MM.1S (cell line): Measurements from ENCODE around the gene WIPI1.
A peak's percentile ranks its signal among the peaks of the same experiment; 100 is the strongest.
"Not testable (repeated sequence)": the region's sequence is repeated elsewhere in the genome, so short reads cannot be mapped to it uniquely, and the experiment has no call there.

Experiments
- DNase-seq: peaks from one replicate; pipeline ENCODE4 v3.0.0-alpha.2; 2015
- H2AFZ ChIP-seq: fragments of 300-600 bp; sonication (generic); 2 replicates; pipeline ENCODE4 v1.6.0; 2016; ENCODE audit warnings: antibody characterized with exemption, low read length
- H3F3A ChIP-seq: fragments of 300-600 bp; sonication (generic); 2 replicates; pipeline ENCODE4 v1.6.1; 2016; ENCODE audit warnings: mild to moderate bottlenecking, antibody characterized with exemption, low read length, moderate library complexity, mixed read lengths; ENCODE audit not compliant: insufficient read depth
- H3K27ac ChIP-seq: fragments of 300-600 bp; sonication (generic); 2 replicates; pipeline ENCODE4 v1.5.1; 2016; ENCODE audit warnings: mild to moderate bottlenecking, low read length
- H3K27me3 ChIP-seq: fragments of 300-600 bp; sonication (generic); replicated peaks from 2 replicates; pipeline ENCODE4 v1.6.0; 2016; ENCODE audit warnings: low read length; ENCODE audit not compliant: insufficient read depth
- H3K36me3 ChIP-seq: fragments of 300-600 bp; sonication (generic); replicated peaks from 2 replicates; pipeline ENCODE4 v1.6.1; 2016; ENCODE audit warnings: mild to moderate bottlenecking, low read length, mixed read lengths; ENCODE audit not compliant: insufficient read depth
- H3K4me1 ChIP-seq: fragments of 300-600 bp; sonication (generic); 2 replicates; pipeline ENCODE4 v1.6.1; 2016; ENCODE audit warnings: low read length, mixed read lengths
- H3K4me2 ChIP-seq: fragments of 300-600 bp; sonication (generic); 2 replicates; pipeline ENCODE4 v1.6.0; 2016; ENCODE audit warnings: low read depth, low read length
- H3K4me3 ChIP-seq: fragments of 300-600 bp; sonication (generic); 2 replicates; pipeline ENCODE4 v1.5.1; 2016; ENCODE audit warnings: low read length, mixed read lengths
- H3K79me2 ChIP-seq: fragments of 300-600 bp; sonication (generic); 2 replicates; pipeline ENCODE4 v1.6.1; 2016; ENCODE audit warnings: mixed run types, low read length, mixed read lengths
- H3K9ac ChIP-seq: fragments of 300-600 bp; sonication (generic); 2 replicates; pipeline ENCODE4 v1.6.1; 2016; ENCODE audit warnings: low read length, mixed read lengths
- H3K9me2 ChIP-seq: fragments of 300-600 bp; sonication (generic); replicated peaks from 2 replicates; pipeline ENCODE4 v1.6.1; 2016; ENCODE audit warnings: mild to moderate bottlenecking, low read length, mixed read lengths; ENCODE audit not compliant: insufficient read depth
- H3K9me3 ChIP-seq: fragments of 300-600 bp; sonication (generic); replicated peaks from 2 replicates; pipeline ENCODE4 v1.6.1; 2016; ENCODE audit warnings: mild to moderate bottlenecking, low read length, mixed read lengths; ENCODE audit not compliant: insufficient read depth
- H4K20me1 ChIP-seq: fragments of 300-600 bp; sonication (generic); 2 replicates; pipeline ENCODE4 v1.6.1; 2016; ENCODE audit warnings: mild to moderate bottlenecking, low read length, moderate library complexity, mixed read lengths; ENCODE audit not compliant: insufficient read depth
- EZH2 ChIP-seq: fragments of 300-600 bp; sonication (generic); optimal IDR thresholded peaks from 2 replicates; pipeline ENCODE3; 2017; ENCODE audit warnings: low read depth, mild to moderate bottlenecking, antibody characterized with exemption, low read length, mixed read lengths
- EZH2phosphoT487 ChIP-seq: fragments of 300-600 bp; sonication (generic); IDR thresholded peaks from 2 replicates; pipeline ENCODE4 v1.6.1; 2018; ENCODE audit warnings: antibody characterized with exemption, low read length
- TF ChIP-seq, protein P1 (sequence below): fragments of 300-600 bp; sonication (generic); IDR thresholded peaks from 2 replicates; pipeline ENCODE4 v1.5.1; 2016; ENCODE audit warnings: antibody characterized with exemption, low read length, mixed read lengths

The WIPI1 gene

DNA sequence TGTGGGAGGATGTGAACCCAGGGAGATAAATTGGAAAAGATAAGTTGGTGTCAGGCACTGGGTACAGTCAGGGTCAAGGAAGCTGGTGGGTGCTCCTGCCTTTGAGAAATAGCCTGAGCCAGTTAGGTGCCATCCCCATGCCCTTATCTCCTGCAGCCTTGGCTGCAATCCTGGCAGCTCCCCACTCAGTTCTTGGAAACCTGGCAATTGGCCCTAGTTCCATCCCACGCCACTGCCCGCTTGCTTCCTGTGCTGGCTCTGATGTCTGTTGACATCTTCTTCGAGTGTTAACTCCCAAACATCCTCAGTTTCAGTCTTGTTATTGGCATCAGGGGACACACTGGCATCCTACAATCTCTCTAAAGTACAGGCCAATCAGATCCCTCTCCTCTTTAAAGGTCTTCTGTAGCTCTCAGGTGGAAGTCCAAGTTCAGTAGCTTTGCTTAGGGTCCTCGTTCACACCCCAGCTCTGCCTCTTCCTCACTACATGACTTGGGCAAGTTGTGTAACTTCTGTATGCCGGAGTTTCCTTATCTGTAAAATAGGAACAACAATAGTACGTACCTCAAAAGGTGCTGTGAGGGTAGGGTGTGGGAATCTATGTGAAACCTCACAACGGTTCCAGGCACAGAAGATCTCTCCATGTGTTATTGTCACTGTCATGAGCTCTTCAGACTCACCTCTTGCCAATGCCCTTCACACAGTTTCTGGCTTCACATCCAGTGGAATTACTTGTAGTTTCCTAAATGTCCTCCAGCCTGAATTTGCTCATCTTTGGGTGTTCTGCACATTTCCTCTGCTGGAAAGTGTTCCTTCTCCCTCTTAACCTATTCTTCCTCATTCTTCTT lies 41.4 kb upstream of the WIPI1 start:
- Histone ChIP-seq H3K36me3 (no peaks in the 10 kb centered on the region), H3K9ac (peak overlapping the region; percentile 52), H3K9me2 (no peaks in the 10 kb centered on the region), H3K4me1 (peaks cover 18% of the 10 kb centered on the region), H4K20me1 (no peaks in the 10 kb centered on the region), H3K4me2 (peak overlapping the region; percentile 78), H2AFZ (peak overlapping the region; percentile 77), H3K27me3 (no peaks in the 10 kb centered on the region), H3K27ac (peak overlapping the region; percentile 79), H3K4me3 (peak overlapping the region; percentile 49), H3K9me3 (no peaks in the 10 kb centered on the region), H3K79me2 (no peaks in the 10 kb centered on the region), H3F3A (peaks cover 22% of the 10 kb centered on the region)
- no peak for DNase-seq
- TF ChIP-seq EZH2, result no peak

DNA sequence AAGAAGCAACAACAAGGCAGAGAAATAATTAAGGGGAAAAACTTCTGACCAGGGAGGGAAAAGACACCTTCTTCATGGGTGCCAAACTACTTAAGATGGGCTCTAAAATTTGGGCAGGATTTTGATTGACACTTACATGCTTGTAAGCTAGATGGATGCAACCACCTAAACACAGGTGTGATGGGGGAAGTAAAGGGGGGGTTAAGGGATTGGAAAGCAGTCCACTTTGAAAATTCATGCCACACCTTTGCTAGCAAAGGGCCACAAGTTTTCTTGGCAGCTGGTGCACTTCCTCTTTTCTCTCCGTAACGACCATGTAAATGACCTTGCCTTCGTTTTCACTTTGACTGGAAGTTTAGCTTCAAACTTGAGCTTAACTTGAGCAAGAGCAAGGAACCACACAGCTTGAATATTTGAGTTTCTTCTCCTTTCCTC lies 40.6 kb upstream of the WIPI1 start:
- Histone ChIP-seq H2AFZ (peak overlapping the region; percentile 77), H3K27me3 (no peaks in the 10 kb centered on the region), H3K79me2 (no peaks in the 10 kb centered on the region), H4K20me1 (no peaks in the 10 kb centered on the region), H3K4me2 (peak overlapping the region; percentile 78), H3K36me3 (no peaks in the 10 kb centered on the region), H3K4me1 (peaks cover 18% of the 10 kb centered on the region), H3K9me3 (no peaks in the 10 kb centered on the region), H3K9me2 (no peaks in the 10 kb centered on the region), H3K9ac (peak overlapping the region; percentile 52), H3K27ac (peak overlapping the region; percentile 79), H3K4me3 (peak overlapping the region; percentile 49), H3F3A (peaks cover 22% of the 10 kb centered on the region)
- no peak for TF ChIP-seq EZH2phosphoT487
- TF ChIP-seq, protein P1, sequence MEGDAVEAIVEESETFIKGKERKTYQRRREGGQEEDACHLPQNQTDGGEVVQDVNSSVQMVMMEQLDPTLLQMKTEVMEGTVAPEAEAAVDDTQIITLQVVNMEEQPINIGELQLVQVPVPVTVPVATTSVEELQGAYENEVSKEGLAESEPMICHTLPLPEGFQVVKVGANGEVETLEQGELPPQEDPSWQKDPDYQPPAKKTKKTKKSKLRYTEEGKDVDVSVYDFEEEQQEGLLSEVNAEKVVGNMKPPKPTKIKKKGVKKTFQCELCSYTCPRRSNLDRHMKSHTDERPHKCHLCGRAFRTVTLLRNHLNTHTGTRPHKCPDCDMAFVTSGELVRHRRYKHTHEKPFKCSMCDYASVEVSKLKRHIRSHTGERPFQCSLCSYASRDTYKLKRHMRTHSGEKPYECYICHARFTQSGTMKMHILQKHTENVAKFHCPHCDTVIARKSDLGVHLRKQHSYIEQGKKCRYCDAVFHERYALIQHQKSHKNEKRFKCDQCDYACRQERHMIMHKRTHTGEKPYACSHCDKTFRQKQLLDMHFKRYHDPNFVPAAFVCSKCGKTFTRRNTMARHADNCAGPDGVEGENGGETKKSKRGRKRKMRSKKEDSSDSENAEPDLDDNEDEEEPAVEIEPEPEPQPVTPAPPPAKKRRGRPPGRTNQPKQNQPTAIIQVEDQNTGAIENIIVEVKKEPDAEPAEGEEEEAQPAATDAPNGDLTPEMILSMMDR, result no peak
- TF ChIP-seq EZH2, result no peak
- peak; percentile 83 for DNase-seq

DNA sequence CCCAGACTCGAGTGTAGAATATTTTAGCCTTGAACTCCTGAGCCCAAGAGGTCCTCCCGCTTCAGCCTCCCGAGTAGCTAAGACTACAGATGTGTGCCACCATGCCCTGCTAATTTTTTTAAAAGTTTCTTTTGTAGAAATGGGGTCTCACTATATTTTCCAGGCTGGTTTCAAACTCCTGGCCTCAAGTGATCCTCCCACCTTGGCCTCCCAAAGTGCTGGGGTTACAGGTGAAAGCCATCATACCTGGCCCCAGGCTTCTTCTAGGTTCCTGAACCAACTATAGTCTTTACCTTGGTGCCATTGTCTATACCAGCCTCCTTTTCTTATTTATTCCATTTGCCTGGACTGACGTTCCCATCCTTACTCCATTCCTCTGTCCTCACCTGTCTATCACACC lies 37.8 kb upstream of the WIPI1 start:
- Histone ChIP-seq H3K4me2 (no peak overlapping the region), H3K4me3 (no peak overlapping the region), H4K20me1 (no peaks in the 10 kb centered on the region), H3K27me3 (no peaks in the 10 kb centered on the region), H2AFZ (no peak overlapping the region), H3K9ac (no peak overlapping the region), H3K36me3 (no peaks in the 10 kb centered on the region), H3K9me3 (no peaks in the 10 kb centered on the region), H3K4me1 (peaks cover 27% of the 10 kb centered on the region), H3F3A (peaks cover 22% of the 10 kb centered on the region), H3K9me2 (no peaks in the 10 kb centered on the region), H3K27ac (no peak overlapping the region), H3K79me2 (no peaks in the 10 kb centered on the region)
- no peak for DNase-seq
- TF ChIP-seq EZH2phosphoT487, result no peak
- TF ChIP-seq, protein P1, result no peak
- no peak for TF ChIP-seq EZH2

DNA sequence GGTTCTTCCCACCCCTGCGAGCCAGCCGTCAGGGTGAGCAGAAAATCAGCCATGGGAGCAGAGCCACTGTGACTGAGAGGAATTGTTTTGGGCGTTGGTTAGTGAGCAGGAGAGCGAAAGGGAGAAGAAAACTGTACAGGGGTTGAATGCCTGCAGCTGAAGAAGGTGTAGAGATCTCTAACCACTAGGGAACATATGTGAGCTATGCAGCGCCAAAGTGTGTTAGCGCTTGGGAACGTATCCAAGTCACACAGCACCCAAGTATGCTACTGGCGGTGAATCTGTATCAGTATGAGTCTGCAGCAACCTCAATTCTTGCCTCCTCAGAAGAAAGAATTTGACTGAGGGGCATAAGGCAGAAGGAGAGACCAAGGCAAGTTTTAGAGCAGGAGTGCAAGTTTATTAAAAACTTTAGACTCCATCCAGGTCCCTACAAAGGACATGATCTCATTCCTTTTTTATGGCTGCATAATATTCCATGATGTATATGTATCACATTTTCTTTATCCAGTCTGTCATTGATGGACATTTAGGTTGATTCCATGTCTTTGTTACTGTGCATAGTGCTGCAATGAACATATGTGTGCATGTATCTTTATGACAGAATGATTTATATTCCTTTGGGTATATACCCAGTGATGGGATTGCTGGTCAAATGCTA lies 35.2 kb upstream of the WIPI1 start:
- not testable (repeated sequence) for DNase-seq, H3K9ac ChIP-seq

More for the DNA sequence above, 35.2 kb upstream of the WIPI1 start:
- not testable (repeated sequence) for H3K9me2 ChIP-seq, H3K36me3 ChIP-seq, H3K4me3 ChIP-seq, H3K27me3 ChIP-seq, H3K9me3 ChIP-seq, H2AFZ ChIP-seq, H3K79me2 ChIP-seq, H3K4me2 ChIP-seq, H4K20me1 ChIP-seq, H3K27ac ChIP-seq
- H3K4me1 ChIP-seq, result peaks cover 14% of the 10 kb centered on the region
- peaks cover 15% of the 10 kb centered on the region for H3F3A ChIP-seq
